ENCODE measurements around the gene CA10. TPM values are rescaled to one million over a fixed set of nuclear protein-coding genes. Genes with fewer than 3 reads are reported as not detected.

CA10 gene
- total RNA-seq, 1 donor from 2014 or later = 10.4 TPM

- Histone ChIP-seq H3K4me3 (ENCODE audit: low read length in 3 of 3) (no peak overlapping the region), H3K9me3 (ENCODE audit: control insufficient read depth in 3 of 3, low read length in 3 of 3) (no peaks in the 10 kb centered on the region), H3K27me3 (ENCODE audit: control insufficient read depth in 3 of 3, insufficient read depth in 3 of 3, low read length in 3 of 3) (no peaks in the 10 kb centered on the region), H3K27ac (ENCODE audit: low read depth, low read length) (no peak overlapping the region), H3K36me3 (ENCODE audit: control insufficient read depth in 3 of 3, insufficient read depth in 3 of 3, low read length in 3 of 3) (no peaks in the 10 kb centered on the region), H3K9ac (ENCODE audit: low read depth in 1 of 3, low read length in 3 of 3) (no peak overlapping the region), H3K4me1 (ENCODE audit: control insufficient read depth in 3 of 3, insufficient read depth in 3 of 3, low read length in 3 of 3) (no peaks in the 10 kb centered on the region)
These were observed 297.5 kb downstream of the CA10 start for GRCh38 chr17:51860954-51861561.

GRCh38 chr17:51857052-51857597 is 301.4 kb downstream of the CA10 start:
- Histone ChIP-seq H3K4me3 (ENCODE audit: low read length in 3 of 3) (no peak overlapping the region), H3K27me3 (ENCODE audit: control insufficient read depth in 3 of 3, insufficient read depth in 3 of 3, low read length in 3 of 3) (peaks cover 0 to 3% (median 2%) of the 10 kb centered on the region in 3 donors), H3K27ac (ENCODE audit: low read depth, low read length) (no peak overlapping the region), H3K36me3 (ENCODE audit: control insufficient read depth in 3 of 3, insufficient read depth in 3 of 3, low read length in 3 of 3) (no peaks in the 10 kb centered on the region), H3K9me3 (ENCODE audit: control insufficient read depth in 3 of 3, low read length in 3 of 3) (no peaks in the 10 kb centered on the region), H3K4me1 (ENCODE audit: control insufficient read depth in 3 of 3, insufficient read depth in 3 of 3, low read length in 3 of 3) (no peaks in the 10 kb centered on the region), H3K9ac (ENCODE audit: low read depth in 1 of 3, low read length in 3 of 3) (no peak overlapping the region)

- Histone ChIP-seq H3K4me1 (ENCODE audit: control insufficient read depth in 3 of 3, insufficient read depth in 3 of 3, low read length in 3 of 3) (no peaks in the 10 kb centered on the region), H3K4me3 (ENCODE audit: low read length in 3 of 3) (no peak overlapping the region), H3K27ac (ENCODE audit: low read depth, low read length) (no peak overlapping the region), H3K9ac (ENCODE audit: low read depth in 1 of 3, low read length in 3 of 3) (no peak overlapping the region), H3K27me3 (ENCODE audit: control insufficient read depth in 3 of 3, insufficient read depth in 3 of 3, low read length in 3 of 3) (peaks cover 0 to 3% (median 2%) of the 10 kb centered on the region in 3 donors), H3K9me3 (ENCODE audit: control insufficient read depth in 3 of 3, low read length in 3 of 3) (no peaks in the 10 kb centered on the region), H3K36me3 (ENCODE audit: control insufficient read depth in 3 of 3, insufficient read depth in 3 of 3, low read length in 3 of 3) (no peaks in the 10 kb centered on the region)
These were observed 302.7 kb downstream of the CA10 start for GRCh38 chr17:51855806-51856205.

GRCh38 chr17:51853857-51854256 is 304.7 kb downstream of the CA10 start:
- H3K27ac ChIP-seq (ENCODE audit: low read depth, low read length) = no peak overlapping the region
- no peak overlapping the region for H3K4me3 ChIP-seq (ENCODE audit: low read length in 3 of 3)
- H3K9ac ChIP-seq (ENCODE audit: low read depth in 1 of 3, low read length in 3 of 3) = no peak overlapping the region
- no peaks in the 10 kb centered on the region for H3K4me1 ChIP-seq (ENCODE audit: control insufficient read depth in 3 of 3, insufficient read depth in 3 of 3, low read length in 3 of 3)
- no peaks in the 10 kb centered on the region for H3K9me3 ChIP-seq (ENCODE audit: control insufficient read depth in 3 of 3, low read length in 3 of 3)
- H3K36me3 ChIP-seq (ENCODE audit: control insufficient read depth in 3 of 3, insufficient read depth in 3 of 3, low read length in 3 of 3) = no peaks in the 10 kb centered on the region
- peaks cover 0 to 3% (median 2%) of the 10 kb centered on the region in 3 donors for H3K27me3 ChIP-seq (ENCODE audit: control insufficient read depth in 3 of 3, insufficient read depth in 3 of 3, low read length in 3 of 3)

- Histone ChIP-seq H3K27ac (ENCODE audit: low read depth, low read length) (no peak overlapping the region), H3K9ac (ENCODE audit: low read depth in 1 of 3, low read length in 3 of 3) (no peak overlapping the region), H3K4me1 (ENCODE audit: control insufficient read depth in 3 of 3, insufficient read depth in 3 of 3, low read length in 3 of 3) (no peaks in the 10 kb centered on the region), H3K9me3 (ENCODE audit: control insufficient read depth in 3 of 3, low read length in 3 of 3) (no peaks in the 10 kb centered on the region), H3K27me3 (ENCODE audit: control insufficient read depth in 3 of 3, insufficient read depth in 3 of 3, low read length in 3 of 3) (peaks cover 0 to 5% (median 2%) of the 10 kb centered on the region in 3 donors), H3K36me3 (ENCODE audit: control insufficient read depth in 3 of 3, insufficient read depth in 3 of 3, low read length in 3 of 3) (no peaks in the 10 kb centered on the region), H3K4me3 (ENCODE audit: low read length in 3 of 3) (no peak overlapping the region)
These were observed 305.9 kb downstream of the CA10 start for GRCh38 chr17:51852603-51853002.

GRCh38 chr17:51850201-51850600 is 308.3 kb downstream of the CA10 start:
- H3K36me3 ChIP-seq (ENCODE audit: control insufficient read depth in 3 of 3, insufficient read depth in 3 of 3, low read length in 3 of 3) = no peaks in the 10 kb centered on the region
- H3K27ac ChIP-seq (ENCODE audit: low read depth, low read length) = no peak overlapping the region
- H3K27me3 ChIP-seq (ENCODE audit: control insufficient read depth in 3 of 3, insufficient read depth in 3 of 3, low read length in 3 of 3) = peaks cover 0 to 6% (median 2%) of the 10 kb centered on the region in 3 donors
- H3K4me3 ChIP-seq (ENCODE audit: low read length in 3 of 3) = no peak overlapping the region
- H3K9ac ChIP-seq (ENCODE audit: low read depth in 1 of 3, low read length in 3 of 3) = no peak overlapping the region
- no peaks in the 10 kb centered on the region for H3K9me3 ChIP-seq (ENCODE audit: control insufficient read depth in 3 of 3, low read length in 3 of 3)
- H3K4me1 ChIP-seq (ENCODE audit: control insufficient read depth in 3 of 3, insufficient read depth in 3 of 3, low read length in 3 of 3) = no peaks in the 10 kb centered on the region

- Histone ChIP-seq H3K4me3 (ENCODE audit: low read length in 3 of 3) (no peak overlapping the region), H3K9ac (ENCODE audit: low read depth in 1 of 3, low read length in 3 of 3) (no peak overlapping the region), H3K4me1 (ENCODE audit: control insufficient read depth in 3 of 3, insufficient read depth in 3 of 3, low read length in 3 of 3) (no peaks in the 10 kb centered on the region), H3K27ac (ENCODE audit: low read depth, low read length) (no peak overlapping the region), H3K36me3 (ENCODE audit: control insufficient read depth in 3 of 3, insufficient read depth in 3 of 3, low read length in 3 of 3) (no peaks in the 10 kb centered on the region), H3K27me3 (ENCODE audit: control insufficient read depth in 3 of 3, insufficient read depth in 3 of 3, low read length in 3 of 3) (peaks cover 0 to 3% (median 2%) of the 10 kb centered on the region in 3 donors), H3K9me3 (ENCODE audit: control insufficient read depth in 3 of 3, low read length in 3 of 3) (no peaks in the 10 kb centered on the region)
These were observed 310.1 kb downstream of the CA10 start for GRCh38 chr17:51848451-51848850.

- no peaks in the 10 kb centered on the region for H3K4me1 ChIP-seq (ENCODE audit: control insufficient read depth in 3 of 3, insufficient read depth in 3 of 3, low read length in 3 of 3)
- no peaks in the 10 kb centered on the region for H3K36me3 ChIP-seq (ENCODE audit: control insufficient read depth in 3 of 3, insufficient read depth in 3 of 3, low read length in 3 of 3)
- H3K9ac ChIP-seq (ENCODE audit: low read depth in 1 of 3, low read length in 3 of 3) = no peak overlapping the region
- no peaks in the 10 kb centered on the region for H3K9me3 ChIP-seq (ENCODE audit: control insufficient read depth in 3 of 3, low read length in 3 of 3)
- peaks cover 0 to 3% (median 0%) of the 10 kb centered on the region in 3 donors for H3K27me3 ChIP-seq (ENCODE audit: control insufficient read depth in 3 of 3, insufficient read depth in 3 of 3, low read length in 3 of 3)
- no peak overlapping the region for H3K4me3 ChIP-seq (ENCODE audit: low read length in 3 of 3)
- no peak overlapping the region for H3K27ac ChIP-seq (ENCODE audit: low read depth, low read length)
These were observed 311.9 kb downstream of the CA10 start for GRCh38 chr17:51846566-51846965.

- Histone ChIP-seq H3K9ac (ENCODE audit: low read depth in 1 of 3, low read length in 3 of 3) (no peak overlapping the region), H3K27me3 (ENCODE audit: control insufficient read depth in 3 of 3, insufficient read depth in 3 of 3, low read length in 3 of 3) (peaks cover 0 to 3% (median 0%) of the 10 kb centered on the region in 3 donors), H3K36me3 (ENCODE audit: control insufficient read depth in 3 of 3, insufficient read depth in 3 of 3, low read length in 3 of 3) (no peaks in the 10 kb centered on the region), H3K27ac (ENCODE audit: low read depth, low read length) (no peak overlapping the region), H3K4me3 (ENCODE audit: low read length in 3 of 3) (no peak overlapping the region), H3K4me1 (ENCODE audit: control insufficient read depth in 3 of 3, insufficient read depth in 3 of 3, low read length in 3 of 3) (no peaks in the 10 kb centered on the region), H3K9me3 (ENCODE audit: control insufficient read depth in 3 of 3, low read length in 3 of 3) (no peaks in the 10 kb centered on the region)
These were observed 312.7 kb downstream of the CA10 start for GRCh38 chr17:51845776-51846175.

- H3K36me3 ChIP-seq (ENCODE audit: control insufficient read depth in 3 of 3, insufficient read depth in 3 of 3, low read length in 3 of 3) = no peaks in the 10 kb centered on the region
- H3K9ac ChIP-seq (ENCODE audit: low read depth in 1 of 3, low read length in 3 of 3) = no peak overlapping the region
- H3K27ac ChIP-seq (ENCODE audit: low read depth, low read length) = no peak overlapping the region
- no peak overlapping the region for H3K4me3 ChIP-seq (ENCODE audit: low read length in 3 of 3)
- H3K9me3 ChIP-seq (ENCODE audit: control insufficient read depth in 3 of 3, low read length in 3 of 3) = no peaks in the 10 kb centered on the region
- H3K27me3 ChIP-seq (ENCODE audit: control insufficient read depth in 3 of 3, insufficient read depth in 3 of 3, low read length in 3 of 3) = peaks cover 0 to 3% (median 0%) of the 10 kb centered on the region in 3 donors
- no peaks in the 10 kb centered on the region for H3K4me1 ChIP-seq (ENCODE audit: control insufficient read depth in 3 of 3, insufficient read depth in 3 of 3, low read length in 3 of 3)
These were observed 315.8 kb downstream of the CA10 start for GRCh38 chr17:51842763-51843162.
